Transverse colon (tissue), 4 donors: ENCODE measurements around the gene PIEZO2. TPM values are rescaled to one million over a fixed set of nuclear protein-coding genes. Genes with fewer than 3 reads are reported as not detected.

ENCODE experiments used
- DNase-seq: peaks from one replicate; pipeline ENCODE4 v3.0.0-alpha.2; 2019
- H3K27ac ChIP-seq, 4 donors: fragments of 200-600 bp; sonication (generic); 2 replicates each; pipeline ENCODE4 v1.5.1; 2016 to 2018; ENCODE audit warnings: inconsistent platforms in 4 of 4
- H3K27me3 ChIP-seq: fragments of 200-600 bp; sonication (generic); 2 replicates; pipeline ENCODE4 v1.5.1; 2017; ENCODE audit warnings: inconsistent platforms
- H3K36me3 ChIP-seq, 4 donors: fragments of 200-600 bp; sonication (generic); 2 replicates each; pipeline ENCODE4 v1.5.1; 2017 to 2019; ENCODE audit warnings: inconsistent platforms in 4 of 4
- H3K4me1 ChIP-seq, 4 donors: fragments of 200-600 bp; sonication (generic); 2 replicates each; pipeline ENCODE4 v1.5.1; 2017 to 2020; ENCODE audit warnings: inconsistent platforms in 4 of 4
- H3K4me3 ChIP-seq, 4 donors: fragments of 200-600 bp; sonication (generic); 1 replicate in 1 of 4; 2 replicates in 3 of 4; pipeline versions ENCODE4 v1.5.1 to v1.6.1; 2017 to 2019; ENCODE audit warnings: inconsistent platforms in 4 of 4
- H3K9me3 ChIP-seq, 2 donors: fragments of 200-600 bp; sonication (generic); 2 replicates each; pipeline ENCODE4 v1.5.1; 2017 to 2019; ENCODE audit warnings: inconsistent platforms in 2 of 2
- CTCF ChIP-seq, 5 experiments: fragments of 200-600 bp in 3 of 5; fragments of 450-650 bp in 2 of 5; sonication (generic) in 3 of 5; IDR thresholded peaks; 1 replicate in 2 of 5; 2 replicates in 3 of 5; pipeline ENCODE4 v1.5.1; 2016 to 2017; ENCODE audit warnings: antibody characterized with exemption in 5 of 5, inconsistent platforms in 3 of 5, mild to moderate bottlenecking in 2 of 5, moderate library complexity in 1 of 5
- EP300 ChIP-seq: sonication (generic); formaldehyde crosslinking; IDR thresholded peaks from one replicate; pipeline ENCODE4 v1.6.1; 2017; ENCODE audit warnings: antibody characterized with exemption, low read depth
- POLR2A ChIP-seq: fragments of 450-650 bp; IDR thresholded peaks from one replicate; pipeline ENCODE4 v1.6.1; 2016; ENCODE audit warnings: antibody characterized with exemption, mild to moderate bottlenecking, moderate library complexity
- POLR2AphosphoS5 ChIP-seq, 3 donors: sonication (generic); formaldehyde crosslinking; IDR thresholded peaks; one replicate each; pipeline ENCODE4 v1.6.1; 2016; ENCODE audit warnings: antibody characterized with exemption in 3 of 3
- WGBS, 2 donors: methylation state at CpG; one replicate each; pipeline ENCODE4 v1.1.5; 2018; ENCODE audit warnings: low coverage in 1 of 2; 5-methylcytosine and 5-hydroxymethylcytosine counted together
- in situ Hi-C, 4 donors: fragments of 200-750 bp; cut with MboI; loops; one replicate each; pipeline versions ENCODE4 v1.15.0 to v1.15.1; 2017; ENCODE audit warnings: low sequenced_read_pairs in 3 of 4, low pct_ligation_motif_present in 1 of 4, low pct_unique_long_range_greater_than_20kb in 1 of 4
- intact Hi-C: fragments of 100-400 bp; cut with DNase I; formaldehyde crosslinking; loops from one replicate; pipeline ENCODE4 v1.15.1; 2023; ENCODE audit warnings: low total_unique reads
- total RNA-seq, 4 donors: library from RNA; depleted of rRNA; stranded (reverse); fragments of >200 nt; gene quantifications; one replicate each; pipeline ENCODE4 v1.1.0, GENCODE V29; 2016

The PIEZO2 gene
- total RNA-seq, 4 donors from 2014 or later = 2.9 to 7.5 (median 4.5) TPM

GRCh38 chr18:10995550-10995949 lies 153.8 kb downstream of the PIEZO2 start:
- Histone ChIP-seq H3K27ac (no peak overlapping the region), H3K36me3 (no peaks in the 10 kb centered on the region), H3K4me3 (no peak overlapping the region), H3K4me1 (no peaks in the 10 kb centered on the region), H3K9me3 (peaks cover 15% of the 10 kb centered on the region in 2 donors), H3K27me3 (no peaks in the 10 kb centered on the region)
- in situ Hi-C loops = no loop called here
- TF ChIP-seq POLR2A (no peak), CTCF (IDR thresholded peaks at IDR 0.05) (no peak), POLR2AphosphoS5 (IDR thresholded peaks at IDR 0.05) (no peak), EP300 (no peak)
- 42 to 100% methylated on average over 1 of the region's 1 CpG for WGBS, 2 donors
- no peak for DNase-seq
- intact Hi-C loops = no loop called here

DNA sequence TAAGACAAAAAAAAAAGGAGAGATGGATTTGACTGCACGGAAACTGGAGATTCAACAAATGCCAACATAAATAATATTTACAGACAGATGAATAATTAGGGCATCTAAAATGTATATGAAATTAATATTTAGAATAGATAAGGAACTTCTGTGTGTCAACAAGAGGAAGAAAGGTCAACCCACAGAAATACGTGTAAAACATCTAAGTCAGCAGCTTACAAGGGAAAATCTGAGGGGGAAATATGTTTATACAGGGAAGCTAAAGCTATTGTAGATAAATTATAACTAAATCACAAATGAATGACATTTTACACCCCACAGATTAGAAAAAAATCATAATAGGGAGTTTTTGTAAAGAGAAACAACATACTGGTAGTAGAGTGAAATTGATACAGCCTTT lies 159.9 kb downstream of the PIEZO2 start:
- no peaks in the 10 kb centered on the region for H3K4me1 ChIP-seq
- intact Hi-C loops (loop anchor here (10.0 kb wide), 1 partner anchor 105 kb away; no protein-coding TSS in a partner anchor), in situ Hi-C loops (no loop called here)
- 70 to 73% methylated on average over 2 of the region's 2 CpGs for WGBS, 2 donors
- H3K9me3 ChIP-seq = peaks cover 19 to 30% of the 10 kb centered on the region in 2 donors
- H3K27ac ChIP-seq = no peak overlapping the region
- TF ChIP-seq EP300 (no peak), CTCF (IDR thresholded peaks at IDR 0.05) (no peak), POLR2AphosphoS5 (IDR thresholded peaks at IDR 0.05) (no peak), POLR2A (no peak)
- no peaks in the 10 kb centered on the region for H3K27me3 ChIP-seq
- H3K36me3 ChIP-seq = no peaks in the 10 kb centered on the region
- H3K4me3 ChIP-seq = no peak overlapping the region
- no peak for DNase-seq

DNA sequence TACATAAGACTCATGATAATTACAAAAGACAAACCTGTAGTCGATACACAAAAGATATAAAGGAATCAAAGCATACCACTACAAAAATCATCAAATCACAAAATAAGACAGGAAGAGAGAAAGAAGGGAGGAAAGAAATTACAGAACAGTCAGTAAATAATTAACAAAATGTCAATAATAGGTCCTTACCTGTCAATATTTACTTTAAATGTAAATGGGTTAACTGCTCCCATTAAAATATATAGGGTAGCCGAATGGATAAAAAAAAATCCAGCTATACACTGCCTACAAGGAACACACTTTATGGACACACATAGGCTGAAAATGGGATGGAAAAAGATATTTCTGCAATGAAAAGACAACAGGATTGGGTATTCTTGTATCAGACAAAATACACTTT lies 163.7 kb downstream of the PIEZO2 start:
- TF ChIP-seq POLR2A = no peak
- no peak for TF ChIP-seq CTCF (IDR thresholded peaks at IDR 0.05)
- no peak for TF ChIP-seq POLR2AphosphoS5 (IDR thresholded peaks at IDR 0.05)
- TF ChIP-seq EP300 = no peak
- Histone ChIP-seq H3K4me3 (no peak overlapping the region), H3K9me3 (peaks cover 22 to 26% of the 10 kb centered on the region in 2 donors), H3K27me3 (no peaks in the 10 kb centered on the region), H3K4me1 (no peaks in the 10 kb centered on the region), H3K36me3 (no peaks in the 10 kb centered on the region), H3K27ac (no peak overlapping the region)
- no peak for DNase-seq
- in situ Hi-C loops = no loop called here
- 50 to 82% methylated on average over 2 of the region's 2 CpGs for whole genome bisulfite sequencing, 2 donors
- intact Hi-C loops = loop anchor here (10.0 kb wide), 1 partner anchor 101 kb away; no protein-coding TSS in a partner anchor

GRCh38 chr18:10979411-10979810 lies 170.0 kb downstream of the PIEZO2 start:
- Histone ChIP-seq H3K27ac (no peak overlapping the region), H3K36me3 (no peaks in the 10 kb centered on the region), H3K4me3 (no peak overlapping the region), H3K9me3 (peaks cover 3 to 4% of the 10 kb centered on the region in 2 donors), H3K27me3 (no peaks in the 10 kb centered on the region), H3K4me1 (no peaks in the 10 kb centered on the region)
- DNase-seq = no peak
- TF ChIP-seq POLR2AphosphoS5 (IDR thresholded peaks at IDR 0.05) = no peak
- TF ChIP-seq CTCF (IDR thresholded peaks at IDR 0.05) = no peak
- TF ChIP-seq POLR2A = no peak
- no peak for TF ChIP-seq EP300
- in situ Hi-C loops (no loop called here), intact Hi-C loops (no loop called here)
- WGBS, 2 donors = 84 to 90% methylated on average over 3 to 7 of the region's 7 CpGs
